Fibroblast of pulmonary artery (primary cell): ENCODE measurements around the gene PTPN18.
A peak's percentile ranks its signal among the peaks of the same experiment; 100 is the strongest.
"Not testable (repeated sequence)": the region's sequence is repeated elsewhere in the genome, so short reads cannot be mapped to it uniquely, and the experiment has no call there.

Experiments used
- DNase-seq: peaks from one replicate; pipeline ENCODE4 v3.0.0-alpha.2; 2010; ENCODE audit warnings: low read depth
- H3K4me3 ChIP-seq: replicated peaks from 2 replicates; pipeline ENCODE4 v1.5.1; 2011; ENCODE audit warnings: low read depth, mild to moderate bottlenecking, control low read depth, low read length, moderate library complexity
- CTCF ChIP-seq: IDR thresholded peaks from 2 replicates; pipeline ENCODE4 v1.5.1; 2011; ENCODE audit warnings: mild to moderate bottlenecking, control low read depth, low read length, inconsistent platforms; ENCODE audit errors: missing control alignments

PTPN18 gene

GRCh38 chr2:130389358-130389757 lies 33.5 kb downstream of the PTPN18 start:
- H3K4me3 ChIP-seq: no peak overlapping the region
- DNase-seq: no peak
- no peak for TF ChIP-seq CTCF

GRCh38 chr2:130389783-130390182 lies 33.9 kb downstream of the PTPN18 start:
- no peak for TF ChIP-seq CTCF
- H3K4me3 ChIP-seq: no peak overlapping the region
- DNase-seq: no peak

- peak overlapping the region; percentile 74 for H3K4me3 ChIP-seq
- no peak for DNase-seq
- TF ChIP-seq CTCF: no peak
These were observed 34.7 kb downstream of the PTPN18 start for GRCh38 chr2:130390460-130391057.

GRCh38 chr2:130391058-130391871 lies 35.4 kb downstream of the PTPN18 start:
- peak overlapping the region; percentile 74 for H3K4me3 ChIP-seq
- TF ChIP-seq CTCF: no peak
- DNase-seq: peak; percentile 74

- peak; percentile 40 for DNase-seq
- H3K4me3 ChIP-seq: peak overlapping the region; percentile 74
- TF ChIP-seq CTCF: peak; percentile 15
These were observed 36.2 kb downstream of the PTPN18 start for GRCh38 chr2:130391872-130392670.

- H3K4me3 ChIP-seq: no peak overlapping the region
- no peak for DNase-seq
- no peak for TF ChIP-seq CTCF
These were observed 37.6 kb downstream of the PTPN18 start for GRCh38 chr2:130393318-130393910.

- H3K4me3 ChIP-seq: not testable (repeated sequence)
These were observed 50.4 kb downstream of the PTPN18 start for GRCh38 chr2:130406280-130406679.

GRCh38 chr2:130416693-130417092 lies 60.8 kb downstream of the PTPN18 start:
- not testable (repeated sequence) for DNase-seq, H3K4me3 ChIP-seq

More at GRCh38 chr2:130406280-130406679, 50.4 kb downstream of the PTPN18 start:
- DNase-seq: not testable (repeated sequence)

GRCh38 chr2:130418845-130419244 lies 63.0 kb downstream of the PTPN18 start:
- DNase-seq, H3K4me3 ChIP-seq: not testable (repeated sequence)
